Measurements from ENCODE around the gene CORO6. TPM values are rescaled to one million over a fixed set of nuclear protein-coding genes. Genes with fewer than 3 reads are reported as not detected.

Gene CORO6
- total RNA-seq, 1 experiment from 2014 or later: 2.8 TPM

GRCh38 chr17:29617481-29618271 lies 5.0 kb downstream of the CORO6 start:
- peak; percentile 81 to 89 for DNase-seq
- intact Hi-C loops (cut with micrococcal nuclease; ENCODE audit: unreplicated experiment): loop anchor here (2.0 to 5.0 kb wide), 2 partner anchors 37 to 160 kb away; no protein-coding TSS in a partner anchor
- Mint-ChIP-seq H3K9me3 (ENCODE audit: unreplicated experiment) (no peaks in the 10 kb centered on the region), H3K27ac (ENCODE audit: unreplicated experiment) (peak overlapping the region; percentile 19), H3K27me3 (ENCODE audit: insufficient read depth, unreplicated experiment) (peaks cover 5% of the 10 kb centered on the region), H3K4me3 (ENCODE audit: unreplicated experiment) (peak overlapping the region; percentile 87), H3K4me1 (ENCODE audit: low read depth, unreplicated experiment) (peaks cover 9% of the 10 kb centered on the region), H3K36me3 (ENCODE audit: insufficient read depth, unreplicated experiment) (peaks cover 6% of the 10 kb centered on the region)
- BruUV-seq (replicated peaks): no TSS peak
- no peaks in the 10 kb centered on the region for H3K9me3 ChIP-seq
- peak overlapping the region; percentile 42 for H3K4me3 ChIP-seq (ENCODE audit: low read depth, low read length)
- ChIA-PET POLR2A (interaction anchor here (1.7 kb wide), 1 partner anchor 24 kb away, joined by 6 read pairs; no protein-coding TSS in a partner anchor), CTCF (interaction anchor here (0.6 to 5.2 kb wide), 37 partner anchors 8 to 887 kb away, joined by 3 to 69 read pairs (median 5); partner anchors contain the start of genes ABHD15, ANKRD13B and TP53I13)
- no peaks in the 10 kb centered on the region for H3K36me3 ChIP-seq (ENCODE audit: control insufficient read depth, insufficient read depth, low read length)
- peaks cover 8% of the 10 kb centered on the region for H3K27me3 ChIP-seq (replicated peaks; ENCODE audit: control insufficient read depth, insufficient read depth, low read length)
- TF ChIP-seq CTCF (IDR thresholded peaks at IDR 0.05; ENCODE audit: insufficient read depth in 1 of 2, low read depth in 1 of 2, low read length in 1 of 2, severe bottlenecking in 1 of 2, unreplicated experiment in 1 of 2): peak; percentile 75 to 93
- peaks cover 23% of the 10 kb centered on the region for H3K4me1 ChIP-seq

- ChIA-PET POLR2A (interaction anchor here (0.5 to 1.7 kb wide), 2 partner anchors 19 to 23 kb away, joined by 3 to 6 read pairs; no protein-coding TSS in a partner anchor), CTCF (interaction anchor here (0.5 to 5.2 kb wide), 39 partner anchors 9 to 558 kb away, joined by 3 to 69 read pairs (median 5); partner anchors contain the start of genes ABHD15, ANKRD13B, NUFIP2 and TP53I13)
- Histone ChIP-seq H3K9me3 (no peaks in the 10 kb centered on the region), H3K27me3 (replicated peaks; ENCODE audit: control insufficient read depth, insufficient read depth, low read length) (peaks cover 8% of the 10 kb centered on the region), H3K36me3 (ENCODE audit: control insufficient read depth, insufficient read depth, low read length) (no peaks in the 10 kb centered on the region), H3K4me3 (ENCODE audit: low read depth, low read length) (peak overlapping the region; percentile 42), H3K4me1 (peaks cover 23% of the 10 kb centered on the region)
- Mint-ChIP-seq H3K36me3 (ENCODE audit: insufficient read depth, unreplicated experiment) (peaks cover 3% of the 10 kb centered on the region), H3K9me3 (ENCODE audit: unreplicated experiment) (no peaks in the 10 kb centered on the region), H3K27me3 (ENCODE audit: insufficient read depth, unreplicated experiment) (peaks cover 5% of the 10 kb centered on the region), H3K4me1 (ENCODE audit: low read depth, unreplicated experiment) (peaks cover 9% of the 10 kb centered on the region), H3K4me3 (ENCODE audit: unreplicated experiment) (peak overlapping the region; percentile 87), H3K27ac (ENCODE audit: unreplicated experiment) (peak overlapping the region; percentile 19)
- peak; percentile 85 to 87 for DNase-seq
- BruUV-seq (replicated peaks): no TSS peak
- peak; percentile 67 to 74 for TF ChIP-seq CTCF (IDR thresholded peaks at IDR 0.05; ENCODE audit: insufficient read depth in 1 of 2, low read depth in 1 of 2, low read length in 1 of 2, severe bottlenecking in 1 of 2, unreplicated experiment in 1 of 2)
- intact Hi-C loops (cut with micrococcal nuclease; ENCODE audit: unreplicated experiment): loop anchor here (2.0 to 5.0 kb wide), 2 partner anchors 36 to 160 kb away; no protein-coding TSS in a partner anchor
Observed at GRCh38 chr17:29617125-29617480, 5.6 kb downstream of the CORO6 start.

- no peak for TF ChIP-seq CTCF (IDR thresholded peaks at IDR 0.05; ENCODE audit: insufficient read depth in 1 of 2, low read depth in 1 of 2, low read length in 1 of 2, severe bottlenecking in 1 of 2, unreplicated experiment in 1 of 2)
- Mint-ChIP-seq H3K9me3 (ENCODE audit: unreplicated experiment) (no peaks in the 10 kb centered on the region), H3K36me3 (ENCODE audit: insufficient read depth, unreplicated experiment) (no peaks in the 10 kb centered on the region), H3K27me3 (ENCODE audit: insufficient read depth, unreplicated experiment) (peaks cover 5% of the 10 kb centered on the region), H3K4me3 (ENCODE audit: unreplicated experiment) (peak overlapping the region; percentile 87), H3K4me1 (ENCODE audit: low read depth, unreplicated experiment) (peaks cover 9% of the 10 kb centered on the region), H3K27ac (ENCODE audit: unreplicated experiment) (no peak overlapping the region)
- intact Hi-C loops (cut with micrococcal nuclease; ENCODE audit: unreplicated experiment): loop anchor here (2.0 to 5.0 kb wide), 2 partner anchors 36 to 161 kb away; no protein-coding TSS in a partner anchor
- no peak for DNase-seq
- no TSS peak for BruUV-seq (replicated peaks)
- peaks cover 23% of the 10 kb centered on the region for H3K4me1 ChIP-seq
- ChIA-PET POLR2A (interaction anchor here (0.5 to 1.7 kb wide), 2 partner anchors 19 to 22 kb away, joined by 3 to 6 read pairs; no protein-coding TSS in a partner anchor), CTCF (interaction anchor here (0.5 to 5.2 kb wide), 35 partner anchors 8 to 479 kb away, joined by 3 to 69 read pairs (median 5); partner anchors contain the start of genes ABHD15, ANKRD13B, NUFIP2 and TP53I13)
- peak overlapping the region; percentile 42 for H3K4me3 ChIP-seq (ENCODE audit: low read depth, low read length)
- H3K36me3 ChIP-seq (ENCODE audit: control insufficient read depth, insufficient read depth, low read length): no peaks in the 10 kb centered on the region
- H3K27me3 ChIP-seq (replicated peaks; ENCODE audit: control insufficient read depth, insufficient read depth, low read length): peaks cover 8% of the 10 kb centered on the region
- no peaks in the 10 kb centered on the region for H3K9me3 ChIP-seq
Observed at GRCh38 chr17:29616300-29617048, 6.2 kb downstream of the CORO6 start.

All from Caco-2 (cell line).